KMS-11 (cell line): ENCODE data around the gene NAV2.

Experiments used
- H2AFZ ChIP-seq: fragments of 200-600 bp; sonication (generic); 2 replicates; pipeline ENCODE4 v1.6.1; 2016; ENCODE audit warnings: antibody characterized with exemption, mixed run types, low read depth
- H3K27ac ChIP-seq: fragments of 200-600 bp; sonication (generic); 2 replicates; pipeline ENCODE4 v1.6.1; 2016; ENCODE audit warnings: mild to moderate bottlenecking, mixed run types
- H3K27me3 ChIP-seq: fragments of 200-600 bp; sonication (generic); 2 replicates; pipeline ENCODE4 v1.6.1; 2017; ENCODE audit warnings: mild to moderate bottlenecking, low read depth, mixed run types, moderate library complexity; ENCODE audit not compliant: insufficient read depth
- H3K36me3 ChIP-seq: fragments of 200-600 bp; sonication (generic); 2 replicates; pipeline ENCODE4 v1.6.1; 2017; ENCODE audit warnings: mild to moderate bottlenecking, mixed run types; ENCODE audit not compliant: insufficient read depth
- H3K4me1 ChIP-seq: fragments of 200-600 bp; sonication (generic); 2 replicates; pipeline ENCODE4 v1.6.1; 2016; ENCODE audit warnings: mild to moderate bottlenecking, low read depth, mixed run types; ENCODE audit not compliant: poor library complexity, severe bottlenecking
- H3K4me2 ChIP-seq: fragments of 200-600 bp; sonication (generic); 2 replicates; pipeline ENCODE4 v1.7.0; 2016; ENCODE audit warnings: mild to moderate bottlenecking, mixed run types
- H3K4me3 ChIP-seq: fragments of 200-600 bp; sonication (generic); IDR thresholded peaks from 2 replicates; pipeline ENCODE4 v1.6.1; 2017; ENCODE audit warnings: low read depth, low read length, mixed read lengths; ENCODE audit not compliant: insufficient read depth
- H3K79me2 ChIP-seq: fragments of 200-600 bp; sonication (generic); 2 replicates; pipeline ENCODE4 v1.6.1; 2016; ENCODE audit warnings: low read depth, mixed run types; ENCODE audit not compliant: insufficient read depth
- H3K9ac ChIP-seq: fragments of 200-600 bp; sonication (generic); 2 replicates; pipeline ENCODE4 v1.6.1; 2016; ENCODE audit warnings: mild to moderate bottlenecking, mixed run types
- H4K20me1 ChIP-seq: fragments of 200-600 bp; sonication (generic); 2 replicates; pipeline ENCODE4 v1.6.1; 2016; ENCODE audit warnings: mild to moderate bottlenecking, mixed run types; ENCODE audit not compliant: insufficient read depth
- TF ChIP-seq, protein P1 (sequence below): fragments of 200-600 bp; sonication (generic); conservative IDR thresholded peaks from 2 replicates; pipeline ENCODE4 v1.6.1; 2017; ENCODE audit warnings: low read depth, mild to moderate bottlenecking, antibody characterized with exemption, low read length, moderate library complexity, mixed read lengths

The NAV2 gene

GRCh38 chr11:20134991-20135736 lies 422.5 kb downstream of the NAV2 start:
- Histone ChIP-seq H3K36me3 (no peaks in the 10 kb centered on the region), H3K4me2 (no peak overlapping the region), H3K4me1 (no peaks in the 10 kb centered on the region), H2AFZ (no peak overlapping the region), H3K27ac (no peak overlapping the region), H3K27me3 (no peaks in the 10 kb centered on the region), H4K20me1 (no peaks in the 10 kb centered on the region), H3K79me2 (no peaks in the 10 kb centered on the region), H3K4me3 (no peak overlapping the region), H3K9ac (no peak overlapping the region)
- TF ChIP-seq, protein P1, sequence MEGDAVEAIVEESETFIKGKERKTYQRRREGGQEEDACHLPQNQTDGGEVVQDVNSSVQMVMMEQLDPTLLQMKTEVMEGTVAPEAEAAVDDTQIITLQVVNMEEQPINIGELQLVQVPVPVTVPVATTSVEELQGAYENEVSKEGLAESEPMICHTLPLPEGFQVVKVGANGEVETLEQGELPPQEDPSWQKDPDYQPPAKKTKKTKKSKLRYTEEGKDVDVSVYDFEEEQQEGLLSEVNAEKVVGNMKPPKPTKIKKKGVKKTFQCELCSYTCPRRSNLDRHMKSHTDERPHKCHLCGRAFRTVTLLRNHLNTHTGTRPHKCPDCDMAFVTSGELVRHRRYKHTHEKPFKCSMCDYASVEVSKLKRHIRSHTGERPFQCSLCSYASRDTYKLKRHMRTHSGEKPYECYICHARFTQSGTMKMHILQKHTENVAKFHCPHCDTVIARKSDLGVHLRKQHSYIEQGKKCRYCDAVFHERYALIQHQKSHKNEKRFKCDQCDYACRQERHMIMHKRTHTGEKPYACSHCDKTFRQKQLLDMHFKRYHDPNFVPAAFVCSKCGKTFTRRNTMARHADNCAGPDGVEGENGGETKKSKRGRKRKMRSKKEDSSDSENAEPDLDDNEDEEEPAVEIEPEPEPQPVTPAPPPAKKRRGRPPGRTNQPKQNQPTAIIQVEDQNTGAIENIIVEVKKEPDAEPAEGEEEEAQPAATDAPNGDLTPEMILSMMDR: no peak

GRCh38 chr11:20137637-20138036 lies 425.0 kb downstream of the NAV2 start:
- no peaks in the 10 kb centered on the region for H3K27me3 ChIP-seq
- no peak overlapping the region for H3K27ac ChIP-seq
- H3K79me2 ChIP-seq: no peaks in the 10 kb centered on the region
- no peak overlapping the region for H3K4me2 ChIP-seq
- no peaks in the 10 kb centered on the region for H4K20me1 ChIP-seq
- H2AFZ ChIP-seq: no peak overlapping the region
- no peaks in the 10 kb centered on the region for H3K4me1 ChIP-seq
- H3K4me3 ChIP-seq: no peak overlapping the region
- TF ChIP-seq, protein P1: no peak
- no peaks in the 10 kb centered on the region for H3K36me3 ChIP-seq
- no peak overlapping the region for H3K9ac ChIP-seq

DNA sequence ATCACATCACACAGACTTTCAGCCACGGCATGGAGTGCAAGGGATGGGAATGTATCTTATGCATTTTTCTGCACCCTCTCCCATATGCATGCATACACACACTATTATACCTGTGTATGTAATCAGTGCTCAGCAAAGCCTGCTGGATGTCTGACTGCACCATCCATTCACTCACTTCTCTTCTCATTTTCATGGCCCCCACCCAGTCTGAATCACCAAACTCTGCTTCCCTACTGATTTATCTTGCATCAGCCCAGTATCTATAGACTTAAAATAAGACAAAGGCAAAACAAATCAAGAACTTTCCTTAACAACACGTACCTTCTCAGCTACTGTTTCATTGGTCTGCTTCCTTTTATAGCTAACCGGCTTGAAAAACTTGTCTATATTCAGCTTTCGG lies 426.1 kb downstream of the NAV2 start:
- TF ChIP-seq, protein P1: no peak
- Histone ChIP-seq H3K36me3 (no peaks in the 10 kb centered on the region), H3K4me3 (no peak overlapping the region), H3K27ac (no peak overlapping the region), H2AFZ (no peak overlapping the region), H3K9ac (no peak overlapping the region), H3K79me2 (no peaks in the 10 kb centered on the region), H3K4me1 (no peaks in the 10 kb centered on the region), H3K4me2 (no peak overlapping the region), H3K27me3 (no peaks in the 10 kb centered on the region), H4K20me1 (no peaks in the 10 kb centered on the region)

- TF ChIP-seq, protein P1: no peak
- Histone ChIP-seq H3K36me3 (no peaks in the 10 kb centered on the region), H3K9ac (no peak overlapping the region), H3K4me3 (no peak overlapping the region), H3K27ac (no peak overlapping the region), H3K4me1 (no peaks in the 10 kb centered on the region), H4K20me1 (no peaks in the 10 kb centered on the region), H3K27me3 (no peaks in the 10 kb centered on the region), H2AFZ (no peak overlapping the region), H3K79me2 (no peaks in the 10 kb centered on the region), H3K4me2 (no peak overlapping the region)
Measured at GRCh38 chr11:20154381-20154780, 441.7 kb downstream of the NAV2 start.
